Suprapubic skin (tissue), 3 donors: ENCODE results near the gene F3.

Experiments
- CTCF ChIP-seq, 2 donors: fragments of 200-600 bp in 1 of 2; fragments of 450-650 bp in 1 of 2; sonication (generic) in 1 of 2; IDR thresholded peaks; one replicate each; pipeline ENCODE4 v1.5.1; 2016 to 2019; ENCODE audit warnings: antibody characterized with exemption in 2 of 2, mild to moderate bottlenecking in 1 of 2, moderate library complexity in 1 of 2
- POLR2AphosphoS5 ChIP-seq, 3 donors: sonication (generic); formaldehyde crosslinking; IDR thresholded peaks; one replicate each; pipeline ENCODE4 v1.6.1; 2017; ENCODE audit warnings: antibody characterized with exemption in 3 of 3

- TF ChIP-seq CTCF (IDR thresholded peaks at IDR 0.05) (no peak), POLR2AphosphoS5 (IDR thresholded peaks at IDR 0.05) (no peak)
These were observed 9.3 kb upstream of the F3 start for GRCh38 chr1:94550800-94551241.
